Mesendoderm (in vitro differentiated cells): Measurements from ENCODE around the gene PCDH15.
"Not testable (repeated sequence)": the region's sequence is repeated elsewhere in the genome, so short reads cannot be mapped to it uniquely, and the experiment has no call there.

Experiments
- DNase-seq: peaks from one replicate; pipeline ENCODE4 v3.0.0; 2013
- H2AK5ac ChIP-seq: 2 replicates; pipeline ENCODE4 v1.6.1; 2013; ENCODE audit warnings: low read length, inconsistent platforms
- H2BK120ac ChIP-seq: 2 replicates; pipeline ENCODE4 v1.6.1; 2013; ENCODE audit warnings: low read depth, mild to moderate bottlenecking, low read length, moderate library complexity, mixed read lengths
- H2BK15ac ChIP-seq: replicated peaks from 2 replicates; pipeline ENCODE4 v1.6.1; 2013; ENCODE audit warnings: low read depth, mild to moderate bottlenecking, moderate library complexity
- H2BK5ac ChIP-seq: 2 replicates; pipeline ENCODE4 v1.6.1; 2013; ENCODE audit warnings: low read length, inconsistent platforms
- H3K18ac ChIP-seq: 2 replicates; pipeline ENCODE4 v1.6.1; 2013; ENCODE audit warnings: mild to moderate bottlenecking, low read length, mixed read lengths
- H3K23ac ChIP-seq: one replicate; pipeline ENCODE4 v1.6.1; 2013; ENCODE audit warnings: low read length
- H3K27ac ChIP-seq: 2 replicates; pipeline ENCODE4 v1.5.1; 2013; ENCODE audit warnings: low read depth, mild to moderate bottlenecking, inconsistent platforms, low read length, moderate library complexity
- H3K27me3 ChIP-seq: 2 replicates; pipeline ENCODE4 v1.6.1; 2013; ENCODE audit warnings: low read length, control low read depth, mild to moderate bottlenecking, inconsistent platforms; ENCODE audit not compliant: insufficient read depth, poor library complexity
- H3K36me3 ChIP-seq: 2 replicates; pipeline ENCODE4 v1.6.1; 2013; ENCODE audit warnings: low read length, inconsistent platforms; ENCODE audit not compliant: control insufficient read depth, insufficient read depth
- H3K4ac ChIP-seq: one replicate; pipeline ENCODE4 v1.6.1; 2013; ENCODE audit warnings: low read depth, mild to moderate bottlenecking, low read length, moderate library complexity
- H3K4me1 ChIP-seq: 2 replicates; pipeline ENCODE4 v1.6.1; 2013; ENCODE audit warnings: low read depth, low read length, inconsistent platforms; ENCODE audit not compliant: control insufficient read depth
- H3K4me2 ChIP-seq: 2 replicates; pipeline ENCODE4 v1.6.1; 2013; ENCODE audit warnings: low read length
- H3K4me3 ChIP-seq: 2 replicates; pipeline ENCODE4 v1.5.1; 2013; ENCODE audit warnings: mild to moderate bottlenecking, low read length
- H3K56ac ChIP-seq: one replicate; pipeline ENCODE4 v1.6.1; 2013; ENCODE audit warnings: low read length
- H3K79me1 ChIP-seq: 2 replicates; pipeline ENCODE4 v1.6.1; 2013; ENCODE audit warnings: low read length, inconsistent platforms
- H3K79me2 ChIP-seq: 2 replicates; pipeline ENCODE4 v1.6.1; 2013; ENCODE audit warnings: mild to moderate bottlenecking, low read length; ENCODE audit not compliant: control insufficient read depth, insufficient read depth
- H3K9ac ChIP-seq: 2 replicates; pipeline ENCODE4 v1.6.1; 2013; ENCODE audit warnings: low read length, inconsistent platforms
- H4K5ac ChIP-seq: one replicate; pipeline ENCODE4 v1.6.1; 2013; ENCODE audit warnings: low read length
- H4K8ac ChIP-seq: one replicate; pipeline ENCODE4 v1.6.1; 2013; ENCODE audit warnings: low read depth, mild to moderate bottlenecking, control low read depth, low read length, moderate library complexity
- WGBS: extraction: QIAGEN DNeasy Blood & Tissue Kit; methylation state at CpG from one replicate; pipeline ENCODE4 v1.1.7; 2013; ENCODE audit warnings: low lambda C conversion rate, missing lambda C conversion rate; ENCODE audit not compliant: insufficient coverage; ENCODE audit errors: extremely low coverage; 5-methylcytosine and 5-hydroxymethylcytosine counted together

Gene PCDH15

DNA sequence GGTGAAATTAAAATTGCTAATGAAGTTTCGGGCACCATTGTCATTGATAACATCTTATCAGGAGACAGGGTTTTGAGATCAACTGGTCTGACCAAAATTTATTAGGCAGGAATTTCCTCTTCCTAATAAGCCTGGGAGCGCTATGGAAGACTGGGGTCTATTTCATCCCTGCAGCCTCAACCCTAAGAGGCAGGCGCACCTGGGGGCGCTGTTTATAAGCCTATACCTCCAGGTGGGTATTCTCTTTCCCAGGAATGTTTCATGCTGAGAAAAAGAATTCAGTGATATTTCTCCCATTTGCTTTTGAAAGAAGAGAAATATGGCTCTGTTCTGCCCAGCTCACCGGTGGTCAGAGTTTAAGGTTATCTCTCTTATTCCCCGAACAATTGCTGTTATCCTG lies 406.4 kb downstream of the PCDH15 start:
- peak; percentile 4 for DNase-seq
- H3K56ac ChIP-seq, H2BK15ac ChIP-seq, H4K8ac ChIP-seq, H3K36me3 ChIP-seq, H2BK120ac ChIP-seq, H3K4me1 ChIP-seq, H3K23ac ChIP-seq, H3K9ac ChIP-seq, H2AK5ac ChIP-seq, H2BK5ac ChIP-seq, H3K79me2 ChIP-seq, H3K4me3 ChIP-seq, H3K27me3 ChIP-seq, H3K27ac ChIP-seq, H3K4me2 ChIP-seq, H3K18ac ChIP-seq, H3K4ac ChIP-seq, H3K79me1 ChIP-seq, H4K5ac ChIP-seq: not testable (repeated sequence)
- WGBS, result no CpG with 5 or more reads among the region's 6 CpGs

DNA sequence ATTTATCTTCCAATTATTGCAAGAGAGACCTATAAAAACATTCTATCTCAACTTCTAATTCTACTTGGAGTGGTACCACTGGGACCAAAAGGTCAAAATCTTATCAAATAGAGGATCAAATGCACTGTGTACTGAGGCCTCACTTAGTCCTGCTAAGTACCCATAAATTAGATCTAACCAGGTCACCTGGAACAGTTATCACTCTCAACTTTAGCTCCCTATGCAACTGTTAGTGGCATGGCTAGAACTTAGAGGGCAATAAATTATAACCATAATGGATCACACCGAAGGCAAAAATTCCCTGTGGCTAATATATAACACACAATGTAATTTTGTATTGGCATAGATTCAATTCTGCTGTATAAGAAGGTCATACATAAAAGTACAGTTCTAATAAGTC lies 428.9 kb downstream of the PCDH15 start:
- H3K79me1 ChIP-seq, result no peaks in the 10 kb centered on the region
- H3K4me2 ChIP-seq, result no peak overlapping the region
- no peak overlapping the region for H2BK120ac ChIP-seq
- H3K27ac ChIP-seq, result no peak overlapping the region
- H2AK5ac ChIP-seq, result no peak overlapping the region
- WGBS, result no CpG with 5 or more reads among the region's 1 CpG
- no peaks in the 10 kb centered on the region for H3K27me3 ChIP-seq
- no peak overlapping the region for H3K18ac ChIP-seq
- no peak overlapping the region for H2BK5ac ChIP-seq
- no peaks in the 10 kb centered on the region for H3K79me2 ChIP-seq
- no peak for DNase-seq
- H4K5ac ChIP-seq, result no peak overlapping the region
- H2BK15ac ChIP-seq, result no peak overlapping the region
- no peaks in the 10 kb centered on the region for H3K36me3 ChIP-seq
- H3K9ac ChIP-seq, result no peak overlapping the region
- H3K23ac ChIP-seq, result no peak overlapping the region
- H3K4me3 ChIP-seq, result no peak overlapping the region
- H4K8ac ChIP-seq, result no peak overlapping the region
- H3K4ac ChIP-seq, result no peak overlapping the region
- no peaks in the 10 kb centered on the region for H3K4me1 ChIP-seq
- H3K56ac ChIP-seq, result no peak overlapping the region

DNA sequence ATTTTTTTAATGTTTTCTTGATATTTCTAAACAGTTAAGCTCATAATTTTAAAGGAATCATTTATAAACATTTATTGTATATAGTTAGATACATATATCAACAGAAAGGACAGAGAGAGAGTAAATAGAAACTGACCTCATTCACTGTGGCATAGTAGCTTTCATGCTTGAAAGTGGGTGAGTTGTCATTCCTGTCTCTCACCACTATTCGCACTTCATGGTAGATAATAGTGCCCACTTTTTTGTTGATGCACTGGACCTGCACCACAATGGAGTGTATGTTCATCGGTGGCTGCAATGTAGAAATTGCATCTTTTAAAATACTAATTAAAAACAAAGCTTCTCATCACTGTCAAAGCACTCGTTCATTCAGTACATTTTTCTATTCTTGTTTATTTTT lies 432.0 kb downstream of the PCDH15 start:
- Histone ChIP-seq H3K4me1 (no peaks in the 10 kb centered on the region), H3K79me2 (no peaks in the 10 kb centered on the region), H3K18ac (no peak overlapping the region), H3K4me3 (no peak overlapping the region), H2BK5ac (no peak overlapping the region), H4K5ac (no peak overlapping the region), H3K23ac (no peak overlapping the region), H3K36me3 (no peaks in the 10 kb centered on the region), H3K27me3 (no peaks in the 10 kb centered on the region), H3K4me2 (no peak overlapping the region), H2AK5ac (no peak overlapping the region), H2BK15ac (no peak overlapping the region), H3K27ac (no peak overlapping the region), H3K4ac (no peak overlapping the region), H4K8ac (no peak overlapping the region), H3K79me1 (no peaks in the 10 kb centered on the region), H3K56ac (no peak overlapping the region), H2BK120ac (no peak overlapping the region), H3K9ac (no peak overlapping the region)
- peak; percentile 19 for DNase-seq
- WGBS, result no CpG with 5 or more reads among the region's 3 CpGs

DNA sequence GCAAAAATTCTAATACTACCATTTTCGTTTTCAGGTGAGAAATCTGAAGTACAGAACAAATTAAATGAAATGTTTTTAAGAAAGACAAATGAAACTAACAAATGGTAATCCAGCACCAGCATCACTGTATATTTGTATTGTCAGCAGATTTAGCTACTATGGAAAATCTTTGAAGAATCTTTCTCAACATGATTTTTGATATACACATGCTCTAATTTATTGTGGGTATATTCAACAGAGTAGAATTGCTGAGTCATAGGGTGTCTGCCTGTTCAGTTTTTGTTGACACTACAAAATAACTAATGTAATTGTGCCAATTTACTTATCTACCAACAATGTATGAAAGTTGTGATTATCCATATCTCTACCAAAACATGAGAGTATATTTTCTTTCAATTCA lies 437.6 kb downstream of the PCDH15 start:
- Histone ChIP-seq H3K27ac (no peak overlapping the region), H4K5ac (no peak overlapping the region), H2AK5ac (no peak overlapping the region), H3K79me2 (no peaks in the 10 kb centered on the region), H3K4me3 (no peak overlapping the region), H2BK5ac (no peak overlapping the region), H3K36me3 (no peaks in the 10 kb centered on the region), H3K18ac (no peak overlapping the region), H2BK120ac (no peak overlapping the region), H3K4me1 (no peaks in the 10 kb centered on the region), H3K56ac (no peak overlapping the region), H4K8ac (no peak overlapping the region), H3K4ac (no peak overlapping the region), H2BK15ac (no peak overlapping the region), H3K79me1 (no peaks in the 10 kb centered on the region), H3K27me3 (no peaks in the 10 kb centered on the region), H3K23ac (no peak overlapping the region), H3K9ac (no peak overlapping the region), H3K4me2 (no peak overlapping the region)
- no peak for DNase-seq
- WGBS, result no CpG with 5 or more reads among the region's 1 CpG

DNA sequence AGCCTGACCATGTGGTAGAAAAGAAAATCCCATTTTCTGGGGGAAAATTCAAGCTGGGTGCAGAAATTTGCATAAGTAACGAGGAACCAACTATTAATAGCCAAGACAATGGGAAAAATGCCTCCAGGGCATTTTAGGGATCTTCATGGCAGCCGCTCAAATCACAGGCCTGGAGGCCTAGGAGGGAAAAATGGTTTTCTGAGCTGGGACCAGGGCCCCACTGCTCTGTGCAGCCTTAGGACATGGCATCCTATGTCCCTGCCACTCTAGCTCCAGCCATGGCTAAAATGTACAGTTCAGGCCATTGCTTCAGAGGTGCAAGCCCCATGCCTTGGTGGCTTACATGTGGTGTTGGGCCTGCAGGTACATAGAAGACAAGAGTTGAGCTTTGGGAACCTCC lies 459.0 kb downstream of the PCDH15 start:
- Histone ChIP-seq H3K9ac (no peak overlapping the region), H2BK5ac (no peak overlapping the region), H3K4me1 (no peaks in the 10 kb centered on the region), H3K4me3 (no peak overlapping the region), H3K56ac (no peak overlapping the region), H3K79me2 (no peaks in the 10 kb centered on the region), H4K5ac (no peak overlapping the region), H3K27ac (no peak overlapping the region), H3K4me2 (no peak overlapping the region), H3K18ac (no peak overlapping the region), H4K8ac (no peak overlapping the region), H3K36me3 (no peaks in the 10 kb centered on the region), H3K27me3 (no peaks in the 10 kb centered on the region), H3K79me1 (no peaks in the 10 kb centered on the region), H2BK120ac (no peak overlapping the region), H2AK5ac (no peak overlapping the region), H2BK15ac (no peak overlapping the region), H3K4ac (no peak overlapping the region), H3K23ac (no peak overlapping the region)
- peak; percentile 1 for DNase-seq
- no CpG with 5 or more reads among the region's 2 CpGs for WGBS

DNA sequence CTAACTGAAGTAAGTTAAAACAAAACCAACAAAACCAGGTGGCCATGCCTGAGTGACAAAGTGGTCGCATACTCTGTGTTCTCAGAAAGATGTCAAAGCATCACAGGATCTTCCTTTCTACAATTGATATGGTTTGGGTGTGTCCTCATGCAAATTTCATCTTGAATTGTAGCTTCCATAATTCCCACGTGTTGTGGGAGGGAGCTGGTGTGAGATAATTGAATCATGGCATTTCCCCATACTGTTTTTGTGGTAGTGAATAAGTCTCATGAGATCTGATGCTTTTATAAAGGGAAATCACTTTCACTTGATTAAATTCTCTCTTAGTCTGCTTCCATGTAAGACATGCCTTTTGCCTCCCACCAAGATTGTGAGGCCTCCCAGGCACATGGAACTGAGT lies 465.7 kb downstream of the PCDH15 start:
- no peak overlapping the region for H3K18ac ChIP-seq
- no peak overlapping the region for H4K5ac ChIP-seq
- no peaks in the 10 kb centered on the region for H3K36me3 ChIP-seq

More for the DNA sequence above, 465.7 kb downstream of the PCDH15 start:
- Histone ChIP-seq H3K4me1 (no peaks in the 10 kb centered on the region), H2BK5ac (no peak overlapping the region), H3K79me1 (no peaks in the 10 kb centered on the region), H3K27me3 (no peaks in the 10 kb centered on the region), H2AK5ac (no peak overlapping the region), H2BK15ac (no peak overlapping the region), H3K56ac (no peak overlapping the region), H3K27ac (no peak overlapping the region), H3K4ac (no peak overlapping the region), H3K23ac (no peak overlapping the region), H3K79me2 (no peaks in the 10 kb centered on the region), H3K4me2 (no peak overlapping the region), H3K9ac (no peak overlapping the region), H4K8ac (no peak overlapping the region), H2BK120ac (no peak overlapping the region), H3K4me3 (no peak overlapping the region)
- WGBS, result no CpG with 5 or more reads among the region's 2 CpGs
- no peak for DNase-seq
